ENCODE results near the gene SF3A2.

DNA sequence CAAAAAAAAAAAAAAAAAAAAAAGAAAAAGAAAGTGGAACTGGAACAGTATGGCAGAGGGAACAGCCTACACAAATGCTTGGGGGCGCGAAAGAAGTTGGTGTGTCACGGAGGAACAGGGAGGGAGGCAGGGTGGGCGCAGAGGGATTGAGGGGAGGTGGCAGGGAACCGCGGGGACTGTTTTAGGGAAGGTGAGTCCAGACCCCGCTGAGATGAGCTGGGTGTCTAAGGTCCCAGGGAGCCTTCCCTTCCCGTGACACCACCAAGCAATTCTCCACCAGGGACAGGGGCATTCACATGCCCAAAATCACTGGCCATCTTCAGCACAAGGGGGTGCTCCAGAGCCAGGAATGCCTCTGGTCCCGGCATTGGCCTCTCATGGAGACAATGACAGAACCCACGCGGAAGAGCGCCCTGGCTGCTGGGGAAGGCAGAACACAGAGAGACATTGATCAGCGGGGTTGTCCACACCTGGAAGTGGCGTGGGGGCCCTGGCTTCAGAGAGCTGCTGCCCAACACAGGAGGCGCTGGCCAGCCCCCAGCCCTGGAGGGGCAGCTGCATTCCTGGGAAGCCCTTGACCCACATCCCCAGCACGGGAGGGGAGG lies 38.4 kb downstream of the SF3A2 start:
- TF ChIP-seq, protein P1, sequence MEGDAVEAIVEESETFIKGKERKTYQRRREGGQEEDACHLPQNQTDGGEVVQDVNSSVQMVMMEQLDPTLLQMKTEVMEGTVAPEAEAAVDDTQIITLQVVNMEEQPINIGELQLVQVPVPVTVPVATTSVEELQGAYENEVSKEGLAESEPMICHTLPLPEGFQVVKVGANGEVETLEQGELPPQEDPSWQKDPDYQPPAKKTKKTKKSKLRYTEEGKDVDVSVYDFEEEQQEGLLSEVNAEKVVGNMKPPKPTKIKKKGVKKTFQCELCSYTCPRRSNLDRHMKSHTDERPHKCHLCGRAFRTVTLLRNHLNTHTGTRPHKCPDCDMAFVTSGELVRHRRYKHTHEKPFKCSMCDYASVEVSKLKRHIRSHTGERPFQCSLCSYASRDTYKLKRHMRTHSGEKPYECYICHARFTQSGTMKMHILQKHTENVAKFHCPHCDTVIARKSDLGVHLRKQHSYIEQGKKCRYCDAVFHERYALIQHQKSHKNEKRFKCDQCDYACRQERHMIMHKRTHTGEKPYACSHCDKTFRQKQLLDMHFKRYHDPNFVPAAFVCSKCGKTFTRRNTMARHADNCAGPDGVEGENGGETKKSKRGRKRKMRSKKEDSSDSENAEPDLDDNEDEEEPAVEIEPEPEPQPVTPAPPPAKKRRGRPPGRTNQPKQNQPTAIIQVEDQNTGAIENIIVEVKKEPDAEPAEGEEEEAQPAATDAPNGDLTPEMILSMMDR (IDR thresholded peaks at IDR 0.05) = peak; percentile 22 to 39 (median 34)
- TF ChIP-seq POLR2A (IDR thresholded peaks at IDR 0.05) = no peak

All from vagina (tissue), 2 donors.